ENCODE measurements around the gene COPG2. TPM values are rescaled to one million over a fixed set of nuclear protein-coding genes. Genes with fewer than 3 reads are reported as not detected.

COPG2 gene
- total and polyA plus RNA-seq, 2 of the 13 experiments (the other 11 are each of a cell fraction or from before 2014, with no cell fraction given), result 14.1 to 17.7 TPM

GRCh38 chr7:130606161-130606560 lies 62.4 kb downstream of the COPG2 start:
- H4K20me1 ChIP-seq (ENCODE audit: insufficient read depth, low read length), result no peaks in the 10 kb centered on the region
- FAIRE-seq, result no peak
- H3K4me3 ChIP-seq (replicated peaks in 1 of 3; ENCODE audit: insufficient read depth in 1 of 3, low read depth in 2 of 3, low read length in 3 of 3), result no peak overlapping the region
- 63% methylated on average over 1 of the region's 1 CpG for WGBS (ENCODE audit: low lambda C conversion rate)
- H3K36me3 ChIP-seq (replicated peaks in 1 of 2; ENCODE audit: control insufficient read depth in 1 of 2, insufficient read depth in 2 of 2, low read length in 2 of 2), result peaks cover under 1 to 16% of the 10 kb centered on the region in 2 experiments; a peak in 4 of 5 replicates
- BruUV-seq (replicated peaks), result no TSS peak
- H3K27ac ChIP-seq (ENCODE audit: extremely low read length, insufficient read depth, low read length), result no peak overlapping the region
- in situ Hi-C loops (cut with HindIII; ENCODE audit: extremely low pct_ligation_motif_present, low pct_unique_long_range_greater_than_20kb) (no loop called here), intact Hi-C loops (cut with micrococcal nuclease; ENCODE audit: unreplicated experiment) (no loop called here)
- ChIA-PET CTCF (ENCODE audit: low intra/inter-chr PET ratio, low total read pairs) (no interaction called here), POLR2A (no interaction called here)
- no peak overlapping the region for H3K9ac ChIP-seq (ENCODE audit: insufficient read depth, low read depth, low read length)
- no peak for ATAC-seq
- no peaks in the 10 kb centered on the region for H3K27me3 ChIP-seq (ENCODE audit: control insufficient read depth in 1 of 2, insufficient read depth in 2 of 2, low read length in 2 of 2)
- H3K4me1 ChIP-seq (ENCODE audit: insufficient read depth, low read length), result no peaks in the 10 kb centered on the region
- no peaks in the 10 kb centered on the region for H3K79me2 ChIP-seq (ENCODE audit: insufficient read depth, low read length)
- DNase-seq (ENCODE audit: low spot score), result no peak
- no peak overlapping the region for H3K4me2 ChIP-seq (ENCODE audit: low read depth, low read length)
- no peaks in the 10 kb centered on the region for H3K9me3 ChIP-seq (ENCODE audit: low read length)
- TF ChIP-seq ZNF121 (CRISPR knock-in tag; IDR thresholded peaks at IDR 0.05) (no peak), THRA (CRISPR knock-in tag; IDR thresholded peaks at IDR 0.05; ENCODE audit: borderline replicate concordance) (no peak), MAX (IDR thresholded peaks at IDR 0.05) (no peak), JUND (CRISPR knock-in tag; IDR thresholded peaks at IDR 0.05) (no peak), KAT8 (CRISPR knock-in tag; IDR thresholded peaks at IDR 0.05) (no peak), TBL1XR1 (IDR thresholded peaks at IDR 0.05; ENCODE audit: borderline replicate concordance, low read length, partially characterized antibody) (no peak), ZNF18 (CRISPR knock-in tag; IDR thresholded peaks at IDR 0.05; ENCODE audit: insufficient replicate concordance) (no peak), ZNF563 (CRISPR knock-in tag; IDR thresholded peaks at IDR 0.05) (no peak), ZNF737 (CRISPR knock-in tag; IDR thresholded peaks at IDR 0.05; ENCODE audit: borderline replicate concordance) (no peak)
- TF ChIP-seq, protein P1, sequence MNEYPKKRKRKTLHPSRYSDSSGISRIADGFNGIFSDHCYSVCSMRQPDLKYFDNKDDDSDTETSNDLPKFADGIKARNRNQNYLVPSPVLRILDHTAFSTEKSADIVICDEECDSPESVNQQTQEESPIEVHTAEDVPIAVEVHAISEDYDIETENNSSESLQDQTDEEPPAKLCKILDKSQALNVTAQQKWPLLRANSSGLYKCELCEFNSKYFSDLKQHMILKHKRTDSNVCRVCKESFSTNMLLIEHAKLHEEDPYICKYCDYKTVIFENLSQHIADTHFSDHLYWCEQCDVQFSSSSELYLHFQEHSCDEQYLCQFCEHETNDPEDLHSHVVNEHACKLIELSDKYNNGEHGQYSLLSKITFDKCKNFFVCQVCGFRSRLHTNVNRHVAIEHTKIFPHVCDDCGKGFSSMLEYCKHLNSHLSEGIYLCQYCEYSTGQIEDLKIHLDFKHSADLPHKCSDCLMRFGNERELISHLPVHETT (CRISPR knock-in tag; conservative IDR thresholded peaks at IDR 0.05), result no peak
- TF ChIP-seq, protein P2, sequence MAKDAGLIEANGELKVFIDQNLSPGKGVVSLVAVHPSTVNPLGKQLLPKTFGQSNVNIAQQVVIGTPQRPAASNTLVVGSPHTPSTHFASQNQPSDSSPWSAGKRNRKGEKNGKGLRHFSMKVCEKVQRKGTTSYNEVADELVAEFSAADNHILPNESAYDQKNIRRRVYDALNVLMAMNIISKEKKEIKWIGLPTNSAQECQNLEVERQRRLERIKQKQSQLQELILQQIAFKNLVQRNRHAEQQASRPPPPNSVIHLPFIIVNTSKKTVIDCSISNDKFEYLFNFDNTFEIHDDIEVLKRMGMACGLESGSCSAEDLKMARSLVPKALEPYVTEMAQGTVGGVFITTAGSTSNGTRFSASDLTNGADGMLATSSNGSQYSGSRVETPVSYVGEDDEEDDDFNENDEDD (CRISPR knock-in tag; IDR thresholded peaks at IDR 0.05; ENCODE audit: borderline replicate concordance), result no peak
- H2AFZ ChIP-seq (ENCODE audit: low read length), result no peak overlapping the region
